ENCODE measurements around the gene CDH23. TPM values are rescaled to one million over a fixed set of nuclear protein-coding genes. Genes with fewer than 3 reads are reported as not detected.

CDH23 gene
- total and polyA plus RNA-seq, 9 of the 15 experiments (the other 6 are each of a cell fraction or from before 2014, with no cell fraction given), result 0.18 to 1.2 (median 0.47) TPM

DNA sequence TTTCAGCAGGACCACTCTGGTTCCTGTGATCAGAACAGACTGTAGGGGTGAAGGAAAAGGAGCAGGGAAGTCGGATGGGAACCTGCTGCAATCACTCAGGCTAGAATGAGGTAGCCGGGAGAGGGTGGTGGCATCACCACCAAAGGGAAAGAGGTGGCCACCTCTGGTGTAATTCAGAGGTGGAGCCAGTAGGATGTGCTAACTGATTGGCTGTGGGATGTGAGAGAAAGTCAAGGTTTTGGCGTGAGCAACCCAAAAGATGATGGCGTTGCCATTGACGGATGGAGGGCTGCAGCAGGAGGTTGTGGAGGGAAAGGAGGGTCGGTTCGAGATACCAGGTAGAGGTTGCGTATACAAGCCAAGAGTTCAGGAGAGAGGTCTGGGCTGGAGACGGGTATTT, 384.0 kb downstream of the CDH23 start (continued):
- no peak for TF ChIP-seq RBM15 (IDR thresholded peaks at IDR 0.05; ENCODE audit: insufficient read depth, low read length)
- TF ChIP-seq EHMT2 (IDR thresholded peaks at IDR 0.05), result 0 out of 2 replicates have a peak, but pooled peaks have one; percentile 44
- no peak for TF ChIP-seq PPARD (CRISPR knock-in tag; IDR thresholded peaks at IDR 0.05)
- TF ChIP-seq, protein P1, sequence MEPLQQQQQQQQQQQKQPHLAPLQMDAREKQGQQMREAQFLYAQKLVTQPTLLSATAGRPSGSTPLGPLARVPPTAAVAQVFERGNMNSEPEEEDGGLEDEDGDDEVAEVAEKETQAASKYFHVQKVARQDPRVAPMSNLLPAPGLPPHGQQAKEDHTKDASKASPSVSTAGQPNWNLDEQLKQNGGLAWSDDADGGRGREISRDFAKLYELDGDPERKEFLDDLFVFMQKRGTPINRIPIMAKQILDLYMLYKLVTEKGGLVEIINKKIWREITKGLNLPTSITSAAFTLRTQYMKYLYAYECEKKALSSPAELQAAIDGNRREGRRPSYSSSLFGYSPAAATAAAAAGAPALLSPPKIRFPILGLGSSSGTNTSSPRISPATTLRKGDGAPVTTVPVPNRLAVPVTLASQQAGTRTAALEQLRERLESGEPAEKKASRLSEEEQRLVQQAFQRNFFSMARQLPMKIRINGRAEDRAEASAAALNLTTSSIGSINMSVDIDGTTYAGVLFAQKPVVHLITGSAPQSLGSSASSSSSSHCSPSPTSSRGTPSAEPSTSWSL (CRISPR knock-in tag; IDR thresholded peaks at IDR 0.05; ENCODE audit: borderline replicate concordance), result no peak
- TF ChIP-seq HMG20A (CRISPR knock-in tag; conservative IDR thresholded peaks at IDR 0.05), result no peak
- TF ChIP-seq RAD21 (CRISPR knock-in tag; conservative IDR thresholded peaks at IDR 0.05 in 1 of 2, IDR thresholded peaks at IDR 0.05 in 1 of 2), result peak; percentile 65 to 83
- no peak for TF ChIP-seq SOX6 (IDR thresholded peaks at IDR 0.05)
- peak; percentile 37; the same call in 1 of the 2 replicates for TF ChIP-seq CTBP1 (IDR thresholded peaks at IDR 0.05; ENCODE audit: borderline replicate concordance)
- no peak for TF ChIP-seq U2AF1 (optimal IDR thresholded peaks at IDR 0.05; ENCODE audit: low read depth, low read length)
- 0 out of 2 replicates have a peak, but pooled peaks have one; percentile 29 for TF ChIP-seq HDGF (IDR thresholded peaks at IDR 0.05)
- no peak for TF ChIP-seq TCFL5 (CRISPR knock-in tag; conservative IDR thresholded peaks at IDR 0.05)
- TF ChIP-seq, protein P2, sequence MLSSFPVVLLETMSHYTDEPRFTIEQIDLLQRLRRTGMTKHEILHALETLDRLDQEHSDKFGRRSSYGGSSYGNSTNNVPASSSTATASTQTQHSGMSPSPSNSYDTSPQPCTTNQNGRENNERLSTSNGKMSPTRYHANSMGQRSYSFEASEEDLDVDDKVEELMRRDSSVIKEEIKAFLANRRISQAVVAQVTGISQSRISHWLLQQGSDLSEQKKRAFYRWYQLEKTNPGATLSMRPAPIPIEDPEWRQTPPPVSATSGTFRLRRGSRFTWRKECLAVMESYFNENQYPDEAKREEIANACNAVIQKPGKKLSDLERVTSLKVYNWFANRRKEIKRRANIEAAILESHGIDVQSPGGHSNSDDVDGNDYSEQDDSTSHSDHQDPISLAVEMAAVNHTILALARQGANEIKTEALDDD (IDR thresholded peaks at IDR 0.05), result no peak
- 0 out of 2 replicates have a peak, but pooled peaks have one; percentile 32 for TF ChIP-seq SMC3 (conservative IDR thresholded peaks at IDR 0.05; ENCODE audit: insufficient read depth, low read depth, low read length)
- TF ChIP-seq, protein P3, sequence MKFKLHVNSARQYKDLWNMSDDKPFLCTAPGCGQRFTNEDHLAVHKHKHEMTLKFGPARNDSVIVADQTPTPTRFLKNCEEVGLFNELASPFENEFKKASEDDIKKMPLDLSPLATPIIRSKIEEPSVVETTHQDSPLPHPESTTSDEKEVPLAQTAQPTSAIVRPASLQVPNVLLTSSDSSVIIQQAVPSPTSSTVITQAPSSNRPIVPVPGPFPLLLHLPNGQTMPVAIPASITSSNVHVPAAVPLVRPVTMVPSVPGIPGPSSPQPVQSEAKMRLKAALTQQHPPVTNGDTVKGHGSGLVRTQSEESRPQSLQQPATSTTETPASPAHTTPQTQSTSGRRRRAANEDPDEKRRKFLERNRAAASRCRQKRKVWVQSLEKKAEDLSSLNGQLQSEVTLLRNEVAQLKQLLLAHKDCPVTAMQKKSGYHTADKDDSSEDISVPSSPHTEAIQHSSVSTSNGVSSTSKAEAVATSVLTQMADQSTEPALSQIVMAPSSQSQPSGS (CRISPR knock-in tag; IDR thresholded peaks at IDR 0.05), result no peak
- TF ChIP-seq MIER1 (IDR thresholded peaks at IDR 0.05; ENCODE audit: low read depth), result no peak
